ENCODE results near the gene CDON.

DNA sequence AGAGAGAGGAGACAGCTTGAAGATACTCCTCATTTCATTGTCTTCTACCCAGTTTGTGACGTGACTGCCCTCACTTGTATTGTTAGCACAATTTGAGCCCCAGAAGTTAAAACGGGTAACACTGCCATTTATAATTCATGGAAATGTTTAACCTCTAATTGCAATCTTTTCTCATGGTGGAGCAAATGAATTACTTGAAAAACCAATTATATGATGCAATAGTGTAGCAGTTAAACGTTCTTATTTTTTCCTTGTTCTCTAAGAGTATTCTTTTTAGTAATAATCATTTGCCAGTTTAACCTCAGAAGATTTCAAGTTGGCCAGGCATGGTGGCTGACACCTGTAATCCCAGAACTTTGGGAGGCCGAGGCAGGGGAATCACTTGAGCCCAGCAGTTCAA is 56.6 kb downstream of the CDON start:
- no peak for TF ChIP-seq POLR2AphosphoS5 (IDR thresholded peaks at IDR 0.05; ENCODE audit: low read depth, low read length)
- TF ChIP-seq ELF1 (IDR thresholded peaks at IDR 0.05): no peak
- TF ChIP-seq, protein P1, sequence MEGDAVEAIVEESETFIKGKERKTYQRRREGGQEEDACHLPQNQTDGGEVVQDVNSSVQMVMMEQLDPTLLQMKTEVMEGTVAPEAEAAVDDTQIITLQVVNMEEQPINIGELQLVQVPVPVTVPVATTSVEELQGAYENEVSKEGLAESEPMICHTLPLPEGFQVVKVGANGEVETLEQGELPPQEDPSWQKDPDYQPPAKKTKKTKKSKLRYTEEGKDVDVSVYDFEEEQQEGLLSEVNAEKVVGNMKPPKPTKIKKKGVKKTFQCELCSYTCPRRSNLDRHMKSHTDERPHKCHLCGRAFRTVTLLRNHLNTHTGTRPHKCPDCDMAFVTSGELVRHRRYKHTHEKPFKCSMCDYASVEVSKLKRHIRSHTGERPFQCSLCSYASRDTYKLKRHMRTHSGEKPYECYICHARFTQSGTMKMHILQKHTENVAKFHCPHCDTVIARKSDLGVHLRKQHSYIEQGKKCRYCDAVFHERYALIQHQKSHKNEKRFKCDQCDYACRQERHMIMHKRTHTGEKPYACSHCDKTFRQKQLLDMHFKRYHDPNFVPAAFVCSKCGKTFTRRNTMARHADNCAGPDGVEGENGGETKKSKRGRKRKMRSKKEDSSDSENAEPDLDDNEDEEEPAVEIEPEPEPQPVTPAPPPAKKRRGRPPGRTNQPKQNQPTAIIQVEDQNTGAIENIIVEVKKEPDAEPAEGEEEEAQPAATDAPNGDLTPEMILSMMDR (IDR thresholded peaks at IDR 0.05): no peak
- no peak for TF ChIP-seq YY1 (IDR thresholded peaks at IDR 0.05; ENCODE audit: low read depth)
- TF ChIP-seq, protein P2, sequence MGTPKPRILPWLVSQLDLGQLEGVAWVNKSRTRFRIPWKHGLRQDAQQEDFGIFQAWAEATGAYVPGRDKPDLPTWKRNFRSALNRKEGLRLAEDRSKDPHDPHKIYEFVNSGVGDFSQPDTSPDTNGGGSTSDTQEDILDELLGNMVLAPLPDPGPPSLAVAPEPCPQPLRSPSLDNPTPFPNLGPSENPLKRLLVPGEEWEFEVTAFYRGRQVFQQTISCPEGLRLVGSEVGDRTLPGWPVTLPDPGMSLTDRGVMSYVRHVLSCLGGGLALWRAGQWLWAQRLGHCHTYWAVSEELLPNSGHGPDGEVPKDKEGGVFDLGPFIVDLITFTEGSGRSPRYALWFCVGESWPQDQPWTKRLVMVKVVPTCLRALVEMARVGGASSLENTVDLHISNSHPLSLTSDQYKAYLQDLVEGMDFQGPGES (IDR thresholded peaks at IDR 0.05; ENCODE audit: low read depth, low read length): no peak
